ENCODE results near the gene CREB5.

CREB5 gene

DNA sequence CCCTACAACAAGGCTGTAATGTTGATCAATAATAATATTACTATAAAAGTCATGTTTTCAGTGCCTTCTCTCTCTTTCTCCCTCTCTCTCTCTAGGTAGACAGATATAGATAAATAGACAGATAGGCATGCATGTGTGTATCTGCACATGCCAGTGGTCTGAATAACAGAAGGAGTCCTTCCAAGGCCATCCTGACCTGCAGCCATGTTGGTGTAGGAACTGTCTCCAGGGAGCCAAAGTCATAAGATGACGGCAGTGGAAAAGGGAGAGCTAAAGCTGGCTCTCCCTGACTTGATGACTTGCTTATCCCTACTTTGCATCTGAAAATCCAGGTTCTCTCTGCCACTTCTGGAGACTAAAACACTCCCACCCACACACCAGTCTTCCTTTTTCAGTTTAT is 432.8 kb downstream of the CREB5 start:
- peak in 1 of 56 donors; percentile 2 for DNase-seq

DNA sequence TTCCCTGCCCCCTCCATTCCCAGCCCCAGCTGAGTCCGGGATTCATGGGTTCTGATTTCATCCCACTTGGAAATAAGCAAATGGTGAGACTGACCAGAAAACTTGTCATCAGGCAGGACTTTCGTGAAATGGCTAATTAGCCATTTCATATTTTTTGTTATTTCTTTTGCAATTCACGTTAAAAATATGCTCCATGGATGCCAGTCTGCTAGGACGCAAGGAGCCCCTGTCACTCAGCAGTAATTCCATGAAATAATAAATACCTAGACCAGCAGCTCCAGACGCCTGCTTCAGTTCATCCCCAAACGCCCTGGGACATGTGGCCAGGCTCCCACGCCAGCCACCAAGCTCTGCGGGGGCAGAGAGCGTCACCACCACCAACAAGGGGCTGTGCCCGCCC is 434.9 kb downstream of the CREB5 start:
- DNase-seq: no peak

DNA sequence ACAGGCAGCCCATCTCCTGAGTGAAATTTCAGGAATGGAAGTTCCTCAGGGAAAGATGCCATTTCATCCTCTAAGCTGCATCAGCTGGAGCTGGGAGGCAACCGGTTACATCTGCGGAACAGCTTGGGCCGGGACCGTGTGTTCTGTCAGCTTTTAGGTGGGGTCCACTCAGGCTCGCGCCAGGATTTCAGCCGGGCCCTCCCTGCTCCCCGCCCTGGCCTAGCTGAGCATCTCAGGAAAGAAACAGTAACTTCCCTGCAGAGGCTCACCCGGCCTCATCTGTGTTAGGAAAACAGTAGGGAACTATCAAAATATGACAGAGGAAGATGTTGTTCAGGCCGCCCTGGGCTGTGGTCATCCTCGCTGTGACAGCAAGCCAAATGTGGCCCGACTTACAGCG is 435.4 kb downstream of the CREB5 start:
- DNase-seq: no peak

DNA sequence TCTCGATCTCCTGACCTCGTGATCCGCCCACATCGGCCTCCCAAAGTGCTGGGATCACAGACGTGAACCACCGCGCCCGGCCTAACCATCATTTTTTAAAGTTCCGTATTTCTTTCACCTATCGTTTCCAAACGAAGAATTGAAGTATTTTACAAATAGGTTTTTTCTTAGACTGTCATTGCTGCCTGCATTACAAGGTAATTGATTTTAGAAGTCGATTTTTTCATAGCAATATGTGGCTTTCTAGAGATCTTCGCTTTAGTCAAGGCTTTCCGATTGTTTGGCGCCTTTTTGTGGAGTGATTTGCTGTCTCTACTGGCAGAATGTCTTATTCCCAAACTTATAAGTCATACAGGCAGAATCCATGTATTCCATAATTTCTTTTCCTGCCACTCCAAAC is 436.6 kb downstream of the CREB5 start:
- DNase-seq: no peak

DNA sequence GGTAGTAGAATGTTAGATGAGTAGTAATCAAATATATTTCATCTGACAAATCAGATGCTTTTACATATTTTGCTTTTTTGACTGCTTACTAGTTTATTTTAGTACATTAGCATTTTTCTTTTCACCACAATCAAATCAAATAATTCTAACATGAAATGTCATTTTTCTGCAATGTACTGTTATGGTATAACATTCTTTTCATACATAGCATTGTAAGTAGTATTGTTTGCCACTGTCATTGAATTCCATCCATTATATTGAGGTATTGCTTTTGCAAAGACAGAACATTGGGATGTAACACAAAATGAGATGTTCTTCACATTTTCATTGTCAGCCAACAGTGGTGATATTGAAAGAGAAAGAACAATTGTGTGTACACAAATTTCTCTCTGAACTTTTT is 438.4 kb downstream of the CREB5 start:
- no peak for DNase-seq

DNA sequence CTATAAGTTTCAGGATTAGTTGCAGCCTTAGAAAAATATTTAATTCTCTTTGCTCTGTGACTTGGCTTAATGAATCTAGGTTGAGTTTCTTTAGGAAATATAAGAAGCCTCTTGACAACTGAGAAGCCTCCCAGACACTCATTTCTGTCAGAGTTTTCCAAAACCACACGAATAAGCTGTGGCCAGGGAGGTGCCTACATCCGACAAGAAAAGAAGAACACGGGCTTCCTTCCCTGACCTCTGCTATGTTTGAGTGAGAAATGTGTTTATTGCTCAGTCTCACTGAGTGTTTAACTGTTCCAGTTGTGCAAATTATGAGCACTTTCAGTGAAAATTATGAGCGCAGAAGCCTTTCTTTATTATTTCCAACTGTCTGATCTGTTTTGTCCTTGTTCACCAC is 440.8 kb downstream of the CREB5 start:
- DNase-seq: no peak

DNA sequence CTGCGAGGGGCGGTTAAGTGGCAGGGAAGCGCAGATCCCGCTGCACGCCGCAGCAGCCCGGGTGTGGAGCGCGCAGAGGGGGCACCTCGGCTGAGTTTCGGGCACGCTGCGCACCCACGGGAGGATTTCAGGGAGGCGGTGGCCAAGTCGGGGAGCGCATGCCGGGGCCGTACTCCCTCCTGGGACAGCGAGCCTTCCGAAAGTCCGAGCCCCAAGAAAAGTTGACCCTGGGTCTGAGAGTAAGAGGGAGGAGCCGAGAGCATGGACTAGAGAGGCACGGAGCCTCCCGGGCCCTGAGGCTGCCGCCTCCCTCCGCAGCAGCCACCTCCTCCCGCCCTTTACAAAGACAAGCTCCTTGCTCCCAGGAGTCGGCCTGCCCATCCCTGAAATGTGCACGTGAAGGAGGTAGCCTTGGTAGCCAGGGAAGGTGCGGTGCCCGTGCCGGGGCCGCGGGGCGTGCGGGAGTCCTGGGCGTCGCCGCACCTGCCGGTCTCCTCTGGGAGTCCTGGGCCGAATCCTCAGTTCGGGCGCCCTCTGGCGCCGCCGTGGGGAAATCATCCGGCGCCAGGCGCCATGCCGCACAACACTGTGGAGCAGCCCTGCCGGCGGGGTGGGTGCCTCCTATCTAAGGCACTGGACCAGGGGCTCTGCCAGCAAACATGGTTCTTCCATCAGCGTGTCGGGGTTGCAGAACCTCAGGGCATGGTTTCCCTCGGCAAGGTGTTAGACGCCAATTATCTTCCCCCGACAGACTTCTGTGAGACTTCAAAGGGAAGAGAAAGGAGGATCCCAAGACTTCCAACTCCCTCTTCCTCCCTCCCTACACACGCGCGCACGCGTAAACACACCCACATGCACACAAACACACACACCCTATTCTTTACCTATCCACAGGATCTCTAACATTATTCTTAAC is 441.8 kb downstream of the CREB5 start:
- DNase-seq: peak; percentile 4 to 88 (median 67)

DNA sequence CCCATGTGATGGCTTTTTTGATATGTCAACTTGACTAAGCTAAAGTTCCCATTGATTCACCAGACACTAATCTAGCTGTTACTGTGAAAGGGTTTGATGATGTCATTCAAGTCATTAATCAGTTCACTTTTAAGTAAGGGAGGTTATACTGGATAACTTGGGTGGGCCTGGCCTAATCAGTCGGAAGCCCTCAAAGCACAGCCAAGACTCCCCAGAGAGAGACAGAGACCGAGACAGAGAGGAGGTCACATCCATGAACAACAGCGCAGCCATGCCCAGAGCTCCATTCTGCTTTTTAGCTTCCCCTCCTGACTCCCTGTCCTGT is 442.4 kb downstream of the CREB5 start:
- no peak for DNase-seq

DNA sequence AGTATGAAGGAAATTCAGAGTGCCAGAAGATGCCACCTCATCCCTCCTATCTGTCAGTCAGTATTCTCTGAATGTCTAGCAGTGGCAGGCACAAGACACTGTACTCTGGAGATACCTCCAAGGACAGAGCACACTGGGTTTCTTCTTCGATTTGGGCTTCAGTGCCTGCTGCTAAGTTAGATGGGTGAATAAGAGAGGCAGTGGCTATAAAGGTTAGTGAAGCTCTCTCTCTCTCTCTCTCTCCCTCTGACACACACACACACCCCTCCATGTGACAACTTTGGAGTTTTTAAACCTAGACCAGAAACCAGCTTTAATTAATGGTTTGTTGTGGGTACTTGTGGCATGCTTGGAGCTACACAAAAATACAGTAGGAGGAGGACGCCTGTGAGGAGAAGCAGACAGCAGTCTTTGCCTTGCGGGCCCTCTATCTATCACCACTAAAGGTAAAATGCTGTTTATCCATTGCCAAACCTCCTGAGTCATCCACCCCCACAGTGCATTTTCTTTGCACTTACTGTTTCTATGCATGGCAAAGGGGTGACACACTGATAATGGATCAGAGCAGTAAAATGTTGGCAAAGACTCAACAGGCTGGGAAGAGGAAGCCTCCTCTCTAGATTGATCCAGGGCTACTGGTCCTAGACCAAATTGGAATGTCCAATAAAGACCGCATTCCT is 443.4 kb downstream of the CREB5 start:
- no peak for DNase-seq

DNA sequence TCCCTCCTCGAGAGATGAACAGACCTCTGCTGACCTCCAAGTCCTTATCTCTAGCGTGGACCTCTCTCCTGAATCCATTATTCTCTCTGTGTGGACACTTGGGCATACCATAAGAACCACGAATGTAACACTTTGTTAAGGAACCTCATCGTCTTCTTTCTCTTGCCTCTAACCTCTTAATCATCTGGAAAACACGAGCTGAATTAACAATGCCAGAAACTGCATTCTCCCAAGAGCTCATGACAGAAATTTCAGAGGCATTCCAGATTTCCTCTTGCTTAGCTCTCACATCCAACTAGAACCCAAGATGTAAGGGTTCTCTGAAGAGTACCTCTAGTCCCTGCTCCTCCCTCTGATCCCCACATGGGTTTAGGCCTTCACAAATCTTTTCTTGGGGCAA is 444.3 kb downstream of the CREB5 start:
- no peak for DNase-seq

DNA sequence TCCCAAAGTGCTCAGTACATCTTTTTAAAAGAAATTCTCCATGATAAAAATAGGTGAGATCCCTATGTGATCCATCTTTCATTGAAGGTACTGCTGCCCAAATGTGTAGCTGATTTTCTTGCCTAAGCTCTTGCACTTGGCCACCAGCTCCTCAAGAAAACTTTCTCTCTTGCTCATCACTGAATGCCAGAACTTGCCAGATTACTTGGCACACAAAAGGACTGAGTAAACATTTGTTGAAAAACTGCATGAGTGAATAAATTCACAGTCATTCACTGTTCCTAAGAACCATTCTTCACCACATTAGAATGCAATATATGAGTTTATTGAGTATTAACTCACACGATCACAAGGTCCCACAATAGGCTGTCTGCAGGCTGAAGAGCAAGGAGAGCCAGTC is 445.9 kb downstream of the CREB5 start:
- no peak for DNase-seq

DNA sequence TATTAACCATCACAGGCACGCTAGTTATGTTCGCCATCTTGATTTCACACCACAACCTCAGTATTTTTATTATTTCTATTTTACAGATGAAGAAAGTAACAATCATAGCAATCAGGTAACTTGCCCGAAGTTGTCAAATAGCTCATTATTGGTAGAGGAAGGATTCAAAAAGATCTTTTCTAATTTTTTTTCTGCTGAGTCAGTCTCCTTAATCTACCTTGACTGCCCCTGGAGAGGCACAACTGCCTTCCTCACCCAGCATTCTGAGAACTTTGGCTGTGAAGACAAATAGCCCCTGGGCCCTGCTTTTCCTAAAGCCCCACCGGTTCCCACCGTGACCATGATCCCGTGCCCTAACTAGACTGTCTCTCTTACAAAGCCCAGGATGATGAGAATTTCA is 446.6 kb downstream of the CREB5 start:
- DNase-seq: no peak

DNA sequence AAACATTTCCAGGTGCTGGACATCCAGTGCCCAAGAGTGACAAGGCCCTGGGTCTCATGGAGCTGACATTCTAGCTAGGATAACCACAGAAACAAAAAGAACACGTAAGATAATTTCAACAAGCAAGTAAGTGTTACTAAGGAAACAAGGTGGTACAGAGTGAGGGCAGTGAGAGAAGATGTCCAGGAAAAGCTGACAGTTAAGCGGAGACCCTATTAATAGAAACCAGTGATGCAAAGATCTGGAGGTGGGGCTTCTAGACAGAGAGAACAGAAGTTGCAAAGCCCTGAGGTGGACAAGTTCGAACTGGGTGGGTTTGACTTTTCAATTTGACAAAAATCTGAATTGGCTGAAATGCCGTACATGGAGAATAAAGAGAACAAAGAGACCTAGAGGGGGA is 449.5 kb downstream of the CREB5 start:
- DNase-seq: no peak

DNA sequence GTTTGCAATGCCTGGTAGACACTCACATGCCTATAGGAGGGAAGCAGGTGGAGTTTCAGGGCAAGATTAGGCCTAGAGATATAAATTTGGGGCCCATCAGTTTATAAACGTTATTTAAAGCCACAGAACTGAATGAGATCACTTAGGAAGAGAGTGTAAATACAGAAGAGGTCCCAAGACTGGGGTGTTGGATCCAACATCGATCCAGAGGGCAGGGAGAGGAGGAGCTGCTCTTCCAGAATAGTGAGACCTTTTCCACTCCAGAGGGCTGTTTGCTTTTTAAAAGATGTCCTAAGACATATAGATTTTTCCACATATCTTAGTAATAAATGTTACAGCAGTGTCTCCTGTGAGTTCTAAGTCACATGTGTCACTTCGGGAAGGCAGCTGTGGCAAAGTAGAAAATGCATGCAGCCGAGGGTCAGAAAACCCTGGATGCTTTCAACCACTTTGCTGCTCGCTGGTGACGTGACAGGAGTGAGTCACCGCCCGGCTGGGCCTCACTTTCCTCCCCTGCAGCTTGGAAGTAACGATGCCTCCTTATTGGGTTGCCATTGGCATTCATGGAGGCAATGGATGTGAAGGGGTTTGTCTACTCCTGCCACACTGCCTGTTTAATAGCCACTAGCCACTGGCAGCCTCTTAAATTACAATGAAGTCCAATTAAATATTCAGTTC is 450.4 kb downstream of the CREB5 start:
- DNase-seq: no peak

DNA sequence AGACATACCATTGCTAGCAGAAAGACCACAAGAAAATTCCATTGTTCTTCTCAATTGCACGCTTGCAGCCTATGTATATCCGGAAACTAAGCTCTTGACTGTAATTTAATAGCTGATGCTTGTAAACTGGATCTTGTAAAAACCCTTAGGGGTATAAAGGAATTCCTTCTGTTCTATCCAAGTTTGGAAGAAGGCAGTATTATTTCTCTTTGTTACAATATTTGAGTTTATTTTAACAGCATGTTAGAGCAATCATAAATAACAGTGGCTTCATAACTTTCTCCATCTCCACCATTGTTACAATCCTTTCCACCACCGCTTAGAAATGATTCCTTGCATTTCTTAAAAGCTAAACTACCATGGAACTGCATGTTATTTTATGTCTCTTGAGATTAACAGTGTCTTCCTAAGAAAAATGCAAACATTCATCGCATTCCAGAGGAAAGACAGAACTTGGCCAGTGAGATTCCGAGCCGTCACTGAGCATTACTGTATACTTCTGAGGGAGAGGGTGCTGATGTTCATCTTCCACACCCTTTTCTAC is 453.4 kb downstream of the CREB5 start:
- no peak for DNase-seq

DNA sequence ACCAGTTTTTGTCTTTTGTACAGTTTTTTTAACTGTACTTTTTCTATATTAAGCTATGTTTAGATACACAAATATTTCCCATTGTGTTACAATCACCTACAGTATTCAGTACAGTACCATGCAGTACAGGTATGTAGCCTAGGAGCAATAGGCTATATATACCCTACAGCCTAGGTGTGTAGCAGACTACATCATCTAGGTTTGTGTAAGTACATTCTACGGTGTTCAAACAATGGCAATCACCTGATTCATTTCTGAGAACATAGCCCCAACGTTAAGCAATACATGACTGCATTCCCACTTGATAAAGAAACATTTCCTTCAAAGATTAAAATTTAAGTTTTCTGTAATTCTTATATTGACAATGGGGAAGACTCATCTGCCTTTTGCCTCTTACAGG is 456.4 kb downstream of the CREB5 start:
- no peak for DNase-seq

DNA sequence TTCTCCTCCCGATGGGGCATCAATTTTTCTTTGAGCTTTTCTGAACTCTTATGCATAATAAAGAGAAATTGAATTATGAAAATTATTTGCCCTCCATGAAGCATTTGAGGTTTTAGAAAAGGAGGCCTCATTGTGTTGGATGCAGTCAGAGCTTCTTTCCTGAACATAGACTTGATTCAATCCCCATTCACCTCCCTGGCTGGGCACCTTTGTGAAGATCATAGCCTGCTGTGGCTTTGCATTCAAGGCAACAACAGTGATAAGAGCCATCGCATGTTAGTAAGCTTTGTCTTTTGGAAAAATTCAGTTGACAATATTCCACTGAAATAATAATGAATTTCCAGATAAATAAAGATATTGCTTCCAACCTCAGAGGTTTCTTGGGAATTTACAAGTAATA is 458.8 kb downstream of the CREB5 start:
- DNase-seq: no peak

DNA sequence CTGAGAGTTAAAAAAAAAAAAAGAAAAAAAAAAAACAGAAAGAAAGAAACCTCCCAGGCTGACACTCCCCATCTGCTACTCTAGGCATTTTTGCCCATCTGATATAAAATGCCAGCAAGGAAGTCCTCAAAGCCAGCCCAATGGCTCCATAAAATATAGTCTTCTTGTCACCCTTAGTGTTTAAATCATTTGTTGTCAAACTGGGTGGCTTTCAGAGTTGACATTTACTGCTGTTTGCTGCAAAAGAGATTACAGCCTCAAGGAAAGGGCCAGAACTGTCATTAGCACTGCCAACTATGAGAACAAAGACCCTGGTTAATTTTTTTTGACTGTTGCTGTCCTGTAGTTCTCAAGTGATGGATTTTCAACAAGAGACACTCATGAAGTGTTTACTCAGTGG is 459.3 kb downstream of the CREB5 start:
- no peak for DNase-seq

DNA sequence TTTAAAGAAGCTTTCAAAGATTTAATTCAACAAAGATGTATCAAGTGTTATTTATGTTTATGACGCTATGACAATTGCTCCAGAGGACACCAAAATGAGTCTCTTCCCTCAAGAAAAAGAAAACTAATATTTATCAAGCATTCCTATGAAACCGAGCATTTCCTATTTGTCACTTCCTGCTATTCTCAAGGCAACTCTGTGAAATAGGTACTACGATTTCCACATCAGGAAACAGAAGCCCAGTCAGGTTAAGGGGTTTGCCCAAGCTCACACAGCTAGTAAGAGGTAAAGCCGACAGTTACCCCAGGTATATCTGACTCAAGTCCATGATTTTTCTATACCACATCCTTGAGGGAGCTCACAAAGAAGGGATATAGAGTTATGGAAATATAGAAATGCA is 459.9 kb downstream of the CREB5 start:
- DNase-seq: no peak

DNA sequence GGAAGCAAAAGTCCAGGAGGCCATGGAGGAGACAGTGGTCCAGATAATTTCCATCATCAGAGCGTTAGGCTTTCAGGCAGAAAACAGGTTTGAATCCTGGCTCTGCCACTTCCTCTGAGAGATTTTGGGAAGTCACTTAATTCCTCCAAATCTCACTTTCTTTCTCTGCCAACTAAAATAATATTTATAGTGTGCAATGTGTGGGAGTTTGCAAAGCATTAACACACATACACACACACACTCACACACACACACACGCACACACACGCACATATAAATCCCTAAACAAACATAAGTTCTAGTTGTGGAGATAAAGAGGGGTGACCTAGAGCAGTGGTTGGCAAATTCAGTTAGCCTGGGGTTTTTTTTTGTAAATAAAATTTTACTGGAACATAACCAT is 461.0 kb downstream of the CREB5 start:
- DNase-seq: no peak

DNA sequence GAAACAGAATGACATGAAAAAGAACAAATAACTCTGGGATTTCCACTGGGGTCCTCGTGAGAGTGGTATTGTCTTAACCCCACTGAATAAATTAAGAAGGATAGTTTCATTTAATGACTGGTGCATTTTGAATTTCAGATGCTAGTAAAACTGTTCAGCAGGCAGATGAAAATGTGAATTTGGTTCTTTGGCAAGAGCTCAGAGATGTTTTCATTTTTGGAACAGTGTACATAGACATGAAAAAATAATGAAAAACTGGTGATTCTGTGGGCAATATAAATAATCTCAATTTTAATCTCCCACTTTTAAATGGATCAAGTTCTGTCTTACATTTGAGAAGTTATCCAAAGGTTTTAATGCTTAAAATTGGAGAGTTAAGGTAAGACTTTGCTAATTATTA is 461.7 kb downstream of the CREB5 start:
- DNase-seq: no peak

Data from amygdala (tissue), 56 donors.